GM21619 (cell line): ENCODE measurements around the gene UBE2E1.
A peak's percentile ranks its signal among the peaks of the same experiment; 100 is the strongest.
"Not testable (repeated sequence)": the region's sequence is repeated elsewhere in the genome, so short reads cannot be mapped to it uniquely, and the experiment has no call there.

Source experiments
- ATAC-seq: cut with Tn5 transposase; IDR thresholded peaks from one replicate; pipeline ENCODE4 v1.9.1; 2021; ENCODE audit not compliant: unreplicated experiment

The UBE2E1 gene

GRCh38 chr3:23915537-23916108, 109.9 kb downstream of the UBE2E1 start:
- no peak for ATAC-seq

- peak; percentile 45 for ATAC-seq
Measured at GRCh38 chr3:23916152-23916885, 110.6 kb downstream of the UBE2E1 start.

GRCh38 chr3:23916886-23917678, 111.3 kb downstream of the UBE2E1 start, which contains the start of the genes NKIRAS1 and RPL15:
Gene NKIRAS1 (minus strand): TSS chr3:23916990. CDS start chr3:23910904, 6,086 bp downstream.
Gene RPL15 (plus strand): TSS chr3:23917132. CDS start chr3:23917860, 728 bp downstream.
- peak; percentile 92 for ATAC-seq

DNA sequence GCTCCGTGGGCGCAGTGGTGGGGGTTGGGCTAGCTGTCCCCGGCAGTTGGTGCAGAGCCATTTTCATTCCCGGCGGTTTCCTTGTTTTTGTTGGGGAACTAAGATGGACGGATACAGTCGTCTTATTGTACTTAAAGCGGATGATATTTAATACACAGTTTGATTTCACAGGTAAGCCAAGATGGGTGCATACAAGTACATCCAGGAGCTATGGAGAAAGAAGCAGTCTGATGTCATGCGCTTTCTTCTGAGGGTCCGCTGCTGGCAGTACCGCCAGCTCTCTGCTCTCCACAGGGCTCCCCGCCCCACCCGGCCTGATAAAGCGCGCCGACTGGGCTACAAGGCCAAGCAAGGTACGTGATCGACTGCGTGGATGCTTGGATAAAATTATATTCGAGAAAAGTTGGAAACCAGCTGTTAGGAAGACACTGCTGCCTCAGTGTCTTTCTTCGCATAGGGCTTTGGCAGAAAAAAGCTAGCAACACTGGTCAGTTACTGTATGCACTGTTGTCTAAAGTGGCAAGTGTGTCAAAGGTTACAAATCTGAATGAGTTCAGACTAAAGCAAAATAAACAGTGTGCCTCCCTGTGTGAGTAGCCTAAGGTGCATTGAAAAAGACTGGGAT, 112.0 kb downstream of the UBE2E1 start:
- ATAC-seq = not testable (repeated sequence)

GRCh38 chr3:23918331-23918730, 112.6 kb downstream of the UBE2E1 start:
- not testable (repeated sequence) for ATAC-seq

- no peak for ATAC-seq
Measured at GRCh38 chr3:23919628-23920027, 113.9 kb downstream of the UBE2E1 start.

GRCh38 chr3:23920151-23920655, 114.4 kb downstream of the UBE2E1 start:
- no peak for ATAC-seq

DNA sequence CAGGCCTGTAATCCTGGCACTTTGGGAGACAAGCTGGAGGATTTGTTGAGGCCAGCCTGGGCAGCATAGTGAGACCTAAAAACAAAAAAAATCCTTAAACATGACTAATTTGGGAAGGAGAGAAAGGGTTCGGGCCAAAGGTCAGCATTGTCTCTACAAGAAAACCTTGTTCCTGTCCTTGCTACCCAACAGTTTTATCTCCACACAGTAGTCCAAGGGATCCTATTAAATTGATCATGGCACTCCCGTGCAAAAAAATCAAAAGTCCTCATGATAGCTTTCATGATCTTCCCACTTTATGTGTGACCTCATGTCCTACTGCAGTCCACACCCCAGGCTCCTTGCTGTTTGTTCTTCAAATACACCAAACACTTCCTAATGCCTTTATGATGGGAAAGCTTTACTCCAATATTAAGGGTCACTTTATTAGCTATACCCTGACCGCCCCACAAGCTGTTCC, 115.3 kb downstream of the UBE2E1 start:
- no peak for ATAC-seq

- ATAC-seq = no peak
Measured at GRCh38 chr3:23923786-23924185, 118.0 kb downstream of the UBE2E1 start.

DNA sequence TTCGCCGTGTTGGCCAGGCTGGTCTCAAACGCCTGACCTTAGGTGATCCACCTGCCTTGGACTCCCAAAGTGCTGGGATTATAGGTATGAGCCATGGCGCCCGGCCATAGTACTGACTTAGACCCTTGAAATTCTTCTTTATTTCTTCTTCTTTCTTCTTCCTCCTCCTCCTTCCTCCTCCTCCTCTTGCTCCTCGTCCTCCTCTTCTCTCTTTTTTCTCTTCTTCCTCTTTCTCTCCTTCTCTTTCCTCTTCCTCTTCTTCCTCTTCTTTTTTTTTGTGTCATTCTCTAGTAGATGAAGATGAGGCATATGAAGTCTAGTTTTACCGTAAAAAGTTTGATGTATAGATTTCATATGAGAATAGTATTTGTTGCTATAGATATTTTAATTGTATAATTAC, 120.5 kb downstream of the UBE2E1 start:
- no peak for ATAC-seq

- ATAC-seq = no peak
Measured at GRCh38 chr3:23926736-23927135, 121.0 kb downstream of the UBE2E1 start.

- no peak for ATAC-seq
Measured at GRCh38 chr3:23928524-23928923, 122.8 kb downstream of the UBE2E1 start.

GRCh38 chr3:23931597-23931996, 125.8 kb downstream of the UBE2E1 start:
- no peak for ATAC-seq

DNA sequence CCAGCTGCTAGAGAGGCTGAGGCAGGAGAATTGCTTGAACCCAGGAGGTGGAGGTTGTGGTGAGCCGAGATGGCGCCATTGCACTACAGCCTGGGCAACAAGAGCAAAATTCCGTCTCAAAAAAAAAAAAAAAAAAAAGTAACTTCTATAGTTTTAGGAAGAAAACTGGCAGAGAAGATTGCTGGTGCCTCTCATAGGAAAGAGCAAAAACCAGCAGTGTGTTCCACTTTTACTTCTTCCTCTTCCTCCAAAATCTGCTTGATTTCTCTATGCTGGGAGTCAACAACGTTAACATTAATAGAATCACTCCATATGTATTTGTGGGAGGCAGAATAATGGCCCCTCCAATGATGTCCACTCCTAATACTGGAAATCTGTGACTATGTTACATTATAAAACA, 126.8 kb downstream of the UBE2E1 start:
- no peak for ATAC-seq

DNA sequence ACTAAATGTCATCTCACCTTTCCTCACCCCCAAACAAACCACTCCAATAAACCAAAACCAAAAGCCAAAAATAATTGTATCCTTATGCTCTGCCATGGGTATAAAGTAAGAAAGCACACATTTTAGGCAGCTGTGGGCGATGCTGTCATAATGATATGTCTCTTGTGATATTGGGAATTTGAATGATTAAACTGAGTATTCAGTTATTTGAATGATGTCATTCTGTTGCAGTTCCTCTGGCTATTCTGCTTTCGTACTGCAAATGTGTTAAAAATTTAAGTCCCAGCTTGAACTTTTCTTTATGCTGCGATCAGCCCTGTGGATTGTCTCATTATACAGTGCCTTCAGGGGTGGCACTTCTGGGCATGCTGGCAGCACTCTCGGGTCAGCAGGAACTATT, 128.5 kb downstream of the UBE2E1 start:
- no peak for ATAC-seq

GRCh38 chr3:23937296-23937695, 131.5 kb downstream of the UBE2E1 start:
- no peak for ATAC-seq

- no peak for ATAC-seq
Measured at GRCh38 chr3:23938688-23939087, 132.9 kb downstream of the UBE2E1 start.

DNA sequence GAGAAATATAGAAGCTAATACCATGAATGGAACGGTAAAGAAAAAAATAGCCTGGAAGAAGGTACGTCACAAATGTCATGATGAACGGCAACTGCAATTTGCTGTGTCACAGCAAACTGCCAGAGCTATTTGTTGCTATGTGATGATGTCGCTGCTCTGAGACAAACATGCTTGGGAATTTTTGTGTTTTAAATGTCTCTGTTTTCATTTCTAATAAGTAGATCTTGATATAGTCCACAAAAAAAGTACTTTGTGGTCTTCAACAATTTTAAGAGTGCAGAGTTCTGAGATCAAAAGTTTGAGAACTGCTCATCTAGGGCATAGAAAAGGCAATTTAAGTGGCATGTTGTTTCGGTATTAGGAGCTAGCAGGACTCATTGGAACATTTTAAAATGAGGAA, 135.0 kb downstream of the UBE2E1 start:
- no peak for ATAC-seq
